Smooth muscle cell (in vitro differentiated cells): Measurements from ENCODE around the gene TRIM67. TPM values are rescaled to one million over a fixed set of nuclear protein-coding genes. Genes with fewer than 3 reads are reported as not detected.

Experiments used
- DNase-seq: peaks from one replicate; lab custom pipeline; 2025; ENCODE audit not compliant: unreplicated experiment; lab: John Stamatoyannopoulos, UW
- H2AFZ ChIP-seq: fragments of 200-600 bp; sonication (generic); 2 replicates; pipeline ENCODE4 v1.6.0; 2016; ENCODE audit warnings: antibody characterized with exemption, low read depth, mild to moderate bottlenecking
- H3F3A ChIP-seq: fragments of 200-600 bp; sonication (generic); 2 replicates; pipeline ENCODE4 v1.6.0; 2017; ENCODE audit warnings: antibody characterized with exemption, low read depth
- H3K27ac ChIP-seq: fragments of 200-600 bp; sonication (generic); 2 replicates; pipeline ENCODE4 v1.5.1; 2016; ENCODE audit warnings: low read depth, mild to moderate bottlenecking
- H3K27me3 ChIP-seq: fragments of 200-600 bp; sonication (generic); 2 replicates; pipeline ENCODE4 v1.6.1; 2016; ENCODE audit warnings: low read depth, mild to moderate bottlenecking
- H3K36me3 ChIP-seq: fragments of 200-600 bp; sonication (generic); 2 replicates; pipeline ENCODE4 v1.5.1; 2016; ENCODE audit warnings: low read depth
- H3K4me1 ChIP-seq: fragments of 200-600 bp; sonication (generic); 2 replicates; pipeline ENCODE4 v1.5.1; 2016; ENCODE audit warnings: low read depth
- H3K4me2 ChIP-seq: fragments of 200-600 bp; sonication (generic); 2 replicates; pipeline ENCODE4 v1.6.0; 2016; ENCODE audit warnings: mild to moderate bottlenecking
- H3K4me3 ChIP-seq: fragments of 200-600 bp; sonication (generic); 2 replicates; pipeline ENCODE4 v1.5.1; 2016; ENCODE audit warnings: mild to moderate bottlenecking
- H3K79me2 ChIP-seq: fragments of 200-600 bp; sonication (generic); 2 replicates; pipeline ENCODE4 v1.6.0; 2016; ENCODE audit warnings: low read depth, mild to moderate bottlenecking
- H3K9ac ChIP-seq: fragments of 200-600 bp; sonication (generic); 2 replicates; pipeline ENCODE4 v1.6.0; 2016; ENCODE audit warnings: low read depth
- H3K9me3 ChIP-seq: fragments of 200-600 bp; sonication (generic); replicated peaks from 2 replicates; pipeline ENCODE4 v1.5.1; 2016; ENCODE audit warnings: low read depth
- H4K20me1 ChIP-seq: fragments of 200-600 bp; sonication (generic); 2 replicates; pipeline ENCODE4 v1.6.0; 2016; ENCODE audit warnings: low read depth
- WGBS: methylation state at CpG from one replicate; pipeline ENCODE4 v1.1.7; 2016; ENCODE audit warnings: low lambda C conversion rate; 5-methylcytosine and 5-hydroxymethylcytosine counted together
- polyA plus RNA-seq: library from polyadenylated mRNA; unstranded; fragments of >200 nt; fragmentation: Nextera tagmentation; extraction: Ambion mirVana; gene quantifications from 2 replicates; pipeline ENCODE4 v1.2.1, GENCODE V29; 2016
- total RNA-seq: library from RNA; depleted of rRNA; stranded (reverse); fragments of >200 nt; gene quantifications from 2 replicates; pipeline ENCODE4 v1.2.3, GENCODE V29; 2014
- TF ChIP-seq, protein P1 (sequence below): fragments of 200-600 bp; sonication (generic); IDR thresholded peaks from 2 replicates; pipeline ENCODE4 v1.5.1; 2017; ENCODE audit warnings: borderline replicate concordance, mild to moderate bottlenecking, antibody characterized with exemption; ENCODE audit not compliant: insufficient read depth, poor library complexity, severe bottlenecking

Gene TRIM67
- total and polyA plus RNA-seq, 2 experiments from 2014 or later: 0.04 to 0.25 TPM

DNA sequence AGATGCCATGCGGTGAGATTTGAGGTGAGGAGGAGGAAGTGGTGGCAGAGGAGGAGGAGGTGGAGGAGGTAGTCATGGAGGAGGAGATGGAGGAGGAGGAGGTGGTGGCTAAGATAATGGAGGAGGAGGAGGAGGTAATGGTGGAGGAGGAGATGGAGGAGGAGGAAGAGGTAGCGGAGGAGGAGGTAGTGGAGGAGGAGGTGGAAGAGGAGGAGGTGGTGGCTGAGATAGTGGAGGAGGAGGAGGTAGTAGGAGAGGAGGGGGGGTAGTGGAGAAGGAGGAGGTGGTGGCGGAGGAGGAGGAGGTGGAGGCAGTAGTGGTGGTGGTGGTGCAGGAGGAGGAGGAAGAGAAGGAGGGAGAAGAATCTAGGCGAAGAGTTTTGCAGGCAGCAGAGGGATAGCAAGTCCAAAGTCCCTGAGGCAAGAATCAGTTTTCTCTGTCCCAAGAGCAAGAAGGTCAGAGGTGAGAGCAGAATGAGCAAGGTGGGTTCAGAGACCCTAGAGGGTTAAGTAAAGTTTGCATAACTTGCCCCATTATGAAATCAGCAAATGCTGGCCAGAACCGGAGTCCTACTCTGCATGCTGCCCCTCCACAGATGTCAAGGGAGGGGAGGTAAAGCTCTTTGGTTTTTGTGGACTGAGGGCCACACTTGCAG lies 40.2 kb downstream of the TRIM67 start:
- Histone ChIP-seq H3K4me1 (no peaks in the 10 kb centered on the region), H3K27ac (no peak overlapping the region), H2AFZ (no peak overlapping the region), H3K9me3 (no peaks in the 10 kb centered on the region), H3F3A (no peaks in the 10 kb centered on the region), H3K79me2 (no peaks in the 10 kb centered on the region), H3K9ac (no peak overlapping the region), H3K4me3 (no peak overlapping the region), H3K36me3 (no peaks in the 10 kb centered on the region), H3K4me2 (no peak overlapping the region), H4K20me1 (no peaks in the 10 kb centered on the region), H3K27me3 (peaks cover 36% of the 10 kb centered on the region)
- TF ChIP-seq, protein P1, sequence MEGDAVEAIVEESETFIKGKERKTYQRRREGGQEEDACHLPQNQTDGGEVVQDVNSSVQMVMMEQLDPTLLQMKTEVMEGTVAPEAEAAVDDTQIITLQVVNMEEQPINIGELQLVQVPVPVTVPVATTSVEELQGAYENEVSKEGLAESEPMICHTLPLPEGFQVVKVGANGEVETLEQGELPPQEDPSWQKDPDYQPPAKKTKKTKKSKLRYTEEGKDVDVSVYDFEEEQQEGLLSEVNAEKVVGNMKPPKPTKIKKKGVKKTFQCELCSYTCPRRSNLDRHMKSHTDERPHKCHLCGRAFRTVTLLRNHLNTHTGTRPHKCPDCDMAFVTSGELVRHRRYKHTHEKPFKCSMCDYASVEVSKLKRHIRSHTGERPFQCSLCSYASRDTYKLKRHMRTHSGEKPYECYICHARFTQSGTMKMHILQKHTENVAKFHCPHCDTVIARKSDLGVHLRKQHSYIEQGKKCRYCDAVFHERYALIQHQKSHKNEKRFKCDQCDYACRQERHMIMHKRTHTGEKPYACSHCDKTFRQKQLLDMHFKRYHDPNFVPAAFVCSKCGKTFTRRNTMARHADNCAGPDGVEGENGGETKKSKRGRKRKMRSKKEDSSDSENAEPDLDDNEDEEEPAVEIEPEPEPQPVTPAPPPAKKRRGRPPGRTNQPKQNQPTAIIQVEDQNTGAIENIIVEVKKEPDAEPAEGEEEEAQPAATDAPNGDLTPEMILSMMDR: no peak
- DNase-seq: no peak
- WGBS: 85% methylated on average over 3 of the region's 5 CpGs

DNA sequence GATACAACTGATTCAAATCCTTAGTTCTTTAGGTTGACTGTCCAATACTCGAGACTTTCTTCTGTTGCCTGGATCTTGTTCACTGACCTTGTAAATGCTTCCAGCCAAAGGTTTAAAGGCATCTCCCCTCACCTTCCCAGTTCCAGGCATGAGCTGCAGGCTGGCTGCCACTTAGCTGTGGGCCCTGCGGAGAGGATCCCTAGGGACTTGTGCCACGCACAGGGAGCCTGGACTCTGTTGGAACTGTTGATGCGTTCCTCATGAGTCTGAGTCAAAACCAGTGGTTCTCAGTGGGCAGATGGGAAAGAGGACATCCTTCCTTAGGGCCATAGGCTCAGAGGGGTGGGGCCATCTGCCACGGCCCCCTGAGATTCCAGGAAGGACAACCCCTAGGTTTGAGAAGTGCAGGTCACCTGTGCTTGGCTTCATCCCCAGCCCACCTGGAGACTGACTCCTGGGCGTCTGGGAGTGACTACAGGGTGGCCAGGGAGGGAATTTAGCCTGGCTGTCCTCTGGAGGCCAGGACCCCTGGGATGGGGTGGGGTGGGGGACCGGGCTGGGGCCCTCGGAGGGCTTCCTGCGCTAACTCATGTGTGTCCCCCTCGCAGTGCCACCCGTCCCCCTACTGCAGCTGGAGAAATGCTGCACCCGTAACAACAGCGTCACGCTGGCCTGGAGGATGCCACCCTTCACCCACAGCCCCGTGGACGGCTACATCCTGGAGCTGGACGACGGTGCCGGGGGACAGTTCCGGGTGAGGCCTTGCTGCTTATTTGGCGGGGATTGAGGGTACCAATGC lies 41.6 kb downstream of the TRIM67 start:
- TF ChIP-seq, protein P1: no peak
- Histone ChIP-seq H3F3A (no peaks in the 10 kb centered on the region), H3K4me2 (no peak overlapping the region), H4K20me1 (no peaks in the 10 kb centered on the region), H3K36me3 (no peaks in the 10 kb centered on the region), H3K4me1 (no peaks in the 10 kb centered on the region), H3K27me3 (peaks cover 36% of the 10 kb centered on the region), H3K4me3 (no peak overlapping the region), H3K27ac (no peak overlapping the region), H3K9me3 (no peaks in the 10 kb centered on the region), H3K79me2 (no peaks in the 10 kb centered on the region), H3K9ac (no peak overlapping the region), H2AFZ (no peak overlapping the region)
- 87% methylated on average over 19 of the region's 21 CpGs for WGBS
- no peak for DNase-seq

DNA sequence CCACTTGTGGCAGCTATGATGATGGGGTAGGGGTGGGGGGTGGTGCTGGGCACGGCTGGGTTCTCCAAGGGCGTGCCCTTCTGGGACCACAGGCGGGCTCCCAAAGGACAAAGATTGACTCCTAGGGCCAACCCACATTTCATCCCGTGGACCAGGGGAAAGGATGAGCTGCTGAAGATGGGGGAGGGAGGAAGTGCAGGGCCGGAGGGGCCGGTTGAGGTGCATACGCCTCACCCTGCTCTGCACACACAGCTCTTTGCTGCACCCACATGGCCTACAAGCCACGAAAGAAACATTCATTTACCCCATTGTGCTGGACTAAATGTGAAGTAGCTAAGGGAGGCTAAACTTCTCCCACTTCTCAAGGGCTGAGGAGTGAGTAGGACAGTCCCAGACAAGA lies 45.0 kb downstream of the TRIM67 start:
- H3K4me3 ChIP-seq: no peak overlapping the region
- WGBS: 64% methylated on average over 8 of the region's 8 CpGs
- H3K79me2 ChIP-seq: no peaks in the 10 kb centered on the region
- peaks cover 40% of the 10 kb centered on the region for H3K27me3 ChIP-seq
- H3K4me1 ChIP-seq: peaks cover 3% of the 10 kb centered on the region
- DNase-seq: no peak
- no peaks in the 10 kb centered on the region for H3K36me3 ChIP-seq
- H4K20me1 ChIP-seq: no peaks in the 10 kb centered on the region
- no peak overlapping the region for H2AFZ ChIP-seq
- H3K9me3 ChIP-seq: no peaks in the 10 kb centered on the region
- H3F3A ChIP-seq: no peaks in the 10 kb centered on the region
- TF ChIP-seq, protein P1: no peak
- no peak overlapping the region for H3K4me2 ChIP-seq
- H3K9ac ChIP-seq: no peak overlapping the region
- no peak overlapping the region for H3K27ac ChIP-seq
